ENCODE measurements around the gene AP4S1.

DNA sequence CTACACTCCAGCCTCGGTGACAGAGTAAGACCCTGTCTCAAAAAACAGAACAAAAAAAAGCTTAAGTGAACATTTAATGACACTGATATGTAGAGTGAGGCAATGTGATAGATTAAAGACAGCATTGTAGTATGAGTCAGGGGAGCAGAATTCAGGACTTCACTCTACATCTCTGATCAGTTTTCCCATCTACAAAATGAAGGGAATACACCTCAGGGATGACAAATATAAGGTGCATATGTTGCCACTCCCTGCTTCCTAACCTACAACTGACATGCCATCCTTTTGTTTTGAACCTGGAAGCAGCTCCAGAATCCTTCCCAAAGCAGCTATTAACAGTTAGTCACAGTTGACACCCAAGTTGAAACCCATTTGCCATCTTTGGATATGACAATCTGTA lies 31.6 kb downstream of the AP4S1 start:
- no peak for TF ChIP-seq CTCF (IDR thresholded peaks at IDR 0.05)
- no peak for TF ChIP-seq POLR2A (IDR thresholded peaks at IDR 0.05)
